ENCODE measurements around the gene LPP. TPM values are rescaled to one million over a fixed set of nuclear protein-coding genes. Genes with fewer than 3 reads are reported as not detected.

Gene LPP
- total RNA-seq, 1 donor = 92.1 TPM

DNA sequence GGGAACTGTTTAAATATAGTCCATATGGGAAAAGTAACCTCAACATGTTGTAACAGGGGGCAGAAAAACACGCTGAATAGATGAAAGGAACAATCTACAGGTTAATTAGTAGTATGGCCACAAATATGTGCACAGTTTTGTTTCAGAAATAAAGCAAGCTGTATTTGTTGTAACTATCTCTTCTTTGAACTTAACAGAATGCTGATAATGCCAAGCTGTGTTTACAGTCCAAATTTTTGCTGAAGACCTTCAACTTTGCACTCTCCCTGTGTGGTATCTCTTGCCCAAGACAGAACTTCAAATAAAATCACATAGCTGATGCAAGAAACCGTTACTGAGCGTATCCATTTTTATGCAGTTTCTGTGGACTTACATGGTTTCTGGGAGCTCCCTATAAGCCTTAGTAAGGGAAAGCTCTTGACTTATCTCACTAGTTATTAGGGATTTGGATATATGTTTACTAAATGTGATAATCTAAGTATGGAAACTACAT lies 592.4 kb downstream of the LPP start:
- no peak overlapping the region for H3K4me3 ChIP-seq (ENCODE audit: low read depth, low read length)
- DNase-seq (ENCODE audit: low read depth) = no peak
- TF ChIP-seq, protein P1, sequence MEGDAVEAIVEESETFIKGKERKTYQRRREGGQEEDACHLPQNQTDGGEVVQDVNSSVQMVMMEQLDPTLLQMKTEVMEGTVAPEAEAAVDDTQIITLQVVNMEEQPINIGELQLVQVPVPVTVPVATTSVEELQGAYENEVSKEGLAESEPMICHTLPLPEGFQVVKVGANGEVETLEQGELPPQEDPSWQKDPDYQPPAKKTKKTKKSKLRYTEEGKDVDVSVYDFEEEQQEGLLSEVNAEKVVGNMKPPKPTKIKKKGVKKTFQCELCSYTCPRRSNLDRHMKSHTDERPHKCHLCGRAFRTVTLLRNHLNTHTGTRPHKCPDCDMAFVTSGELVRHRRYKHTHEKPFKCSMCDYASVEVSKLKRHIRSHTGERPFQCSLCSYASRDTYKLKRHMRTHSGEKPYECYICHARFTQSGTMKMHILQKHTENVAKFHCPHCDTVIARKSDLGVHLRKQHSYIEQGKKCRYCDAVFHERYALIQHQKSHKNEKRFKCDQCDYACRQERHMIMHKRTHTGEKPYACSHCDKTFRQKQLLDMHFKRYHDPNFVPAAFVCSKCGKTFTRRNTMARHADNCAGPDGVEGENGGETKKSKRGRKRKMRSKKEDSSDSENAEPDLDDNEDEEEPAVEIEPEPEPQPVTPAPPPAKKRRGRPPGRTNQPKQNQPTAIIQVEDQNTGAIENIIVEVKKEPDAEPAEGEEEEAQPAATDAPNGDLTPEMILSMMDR (IDR thresholded peaks at IDR 0.05; ENCODE audit: insufficient read depth, low read length) = no peak

DNA sequence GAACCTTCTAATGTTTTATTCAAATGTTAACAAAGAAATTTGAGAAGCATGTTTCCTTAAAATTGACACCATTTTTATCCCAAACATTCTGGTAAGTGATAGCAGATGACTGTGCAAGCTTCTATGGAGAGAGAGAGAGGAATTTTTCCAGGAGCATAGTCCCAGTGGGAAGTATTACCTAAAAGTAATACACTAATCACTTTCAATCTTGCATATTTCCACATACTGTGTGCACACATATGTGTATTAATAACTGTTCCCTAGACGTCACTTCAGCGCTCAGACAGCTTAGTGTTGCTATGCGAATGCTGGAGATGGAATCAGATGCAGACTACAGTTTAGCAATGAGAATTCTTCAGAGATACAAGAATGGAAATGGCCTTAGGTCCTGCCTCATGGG lies 593.5 kb downstream of the LPP start:
- TF ChIP-seq, protein P1 (IDR thresholded peaks at IDR 0.05; ENCODE audit: insufficient read depth, low read length) = no peak
- no peak for DNase-seq (ENCODE audit: low read depth)
- no peak overlapping the region for H3K4me3 ChIP-seq (ENCODE audit: low read depth, low read length)

DNA sequence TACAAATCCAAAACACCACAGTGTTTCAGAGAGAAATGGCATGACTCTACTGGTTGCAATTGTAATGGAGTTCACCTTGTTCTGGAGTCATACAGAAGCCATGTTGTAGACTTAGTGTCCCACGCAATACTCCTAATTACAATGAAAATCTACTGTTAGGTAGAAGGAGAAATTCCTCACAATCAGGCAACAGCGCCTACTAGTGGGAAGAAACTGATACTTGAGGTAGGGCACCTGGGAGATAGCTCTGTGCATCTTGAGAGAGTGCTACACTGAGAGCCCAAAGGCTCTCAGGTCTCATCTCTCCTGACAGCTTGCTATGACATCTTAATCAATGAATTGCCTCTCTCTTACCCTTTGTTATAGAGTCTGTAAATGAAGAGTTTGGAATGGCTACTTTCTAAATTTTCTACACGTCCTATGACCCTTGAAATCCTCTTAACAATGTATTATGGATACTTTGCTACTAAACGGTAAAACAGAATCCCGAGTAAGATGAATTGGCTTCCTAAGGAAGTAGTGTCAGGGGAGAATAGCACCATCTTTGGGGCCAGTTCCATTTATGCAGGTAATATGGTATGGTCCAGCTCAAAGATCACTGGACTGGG lies 595.2 kb downstream of the LPP start:
- DNase-seq (ENCODE audit: low read depth) = no peak
- TF ChIP-seq, protein P1 (IDR thresholded peaks at IDR 0.05; ENCODE audit: insufficient read depth, low read length) = peak; percentile 43
- H3K4me3 ChIP-seq (ENCODE audit: low read depth, low read length) = no peak overlapping the region

DNA sequence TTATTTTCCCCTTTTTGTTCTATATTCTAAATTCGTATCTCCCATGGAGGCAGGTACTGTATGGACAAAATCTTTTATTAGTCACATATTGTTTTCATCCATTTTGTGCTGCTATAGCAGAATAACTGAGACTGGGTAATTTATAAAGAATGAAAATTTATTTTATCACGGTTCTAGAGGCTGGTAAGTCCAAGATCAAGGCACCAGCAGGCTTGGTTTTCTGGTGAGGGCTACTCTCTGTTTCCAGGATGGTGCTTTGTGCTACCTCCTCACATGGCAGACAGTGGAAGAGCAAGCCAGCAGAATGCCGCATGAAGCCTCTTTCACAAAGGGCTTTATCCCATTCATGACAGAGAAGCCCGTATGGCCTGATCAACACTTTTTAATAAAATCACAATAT lies 595.9 kb downstream of the LPP start:
- no peak overlapping the region for H3K4me3 ChIP-seq (ENCODE audit: low read depth, low read length)
- TF ChIP-seq, protein P1 (IDR thresholded peaks at IDR 0.05; ENCODE audit: insufficient read depth, low read length) = no peak
- DNase-seq (ENCODE audit: low read depth) = no peak

DNA sequence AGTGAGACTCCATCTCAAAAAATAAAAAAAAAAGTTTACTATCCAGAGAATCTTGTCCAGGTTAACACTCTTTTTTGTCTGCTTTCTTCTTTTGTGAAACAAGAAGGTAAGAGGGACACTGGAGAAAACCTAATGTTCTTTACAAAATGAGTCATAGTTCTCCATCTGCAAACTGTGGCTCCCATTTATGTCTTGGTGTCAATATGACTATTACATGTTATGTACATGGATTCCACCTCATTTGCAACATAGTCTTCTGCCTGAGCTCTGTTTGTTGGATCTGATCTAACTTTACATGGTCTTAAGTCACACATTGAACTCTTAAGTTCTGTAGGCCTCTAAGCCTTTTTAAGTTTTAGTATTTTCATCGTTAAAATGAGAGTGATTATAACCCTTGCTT lies 596.7 kb downstream of the LPP start:
- DNase-seq (ENCODE audit: low read depth) = no peak
- TF ChIP-seq, protein P1 (IDR thresholded peaks at IDR 0.05; ENCODE audit: insufficient read depth, low read length) = no peak
- H3K4me3 ChIP-seq (ENCODE audit: low read depth, low read length) = no peak overlapping the region

DNA sequence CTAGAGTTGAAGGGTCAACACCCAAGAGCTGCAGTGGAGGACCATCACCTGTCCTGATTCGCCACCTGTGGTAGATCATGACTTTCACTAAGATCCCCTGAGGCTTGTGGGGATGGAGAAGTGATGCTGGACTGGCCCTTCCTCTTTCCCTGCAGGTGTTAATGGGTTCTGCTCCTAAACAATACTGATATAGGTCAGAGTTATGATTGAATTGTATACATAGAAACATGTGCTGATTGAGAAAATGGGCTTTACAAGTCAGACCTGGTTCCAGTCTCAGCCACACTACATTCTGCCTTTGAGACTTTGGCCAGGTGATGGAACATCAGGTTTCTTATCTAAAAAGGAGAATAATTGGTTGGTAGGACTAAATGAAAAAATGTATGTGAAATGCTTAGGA lies 598.9 kb downstream of the LPP start:
- DNase-seq (ENCODE audit: low read depth) = no peak
- TF ChIP-seq, protein P1 (IDR thresholded peaks at IDR 0.05; ENCODE audit: insufficient read depth, low read length) = no peak
- H3K4me3 ChIP-seq (ENCODE audit: low read depth, low read length) = no peak overlapping the region

DNA sequence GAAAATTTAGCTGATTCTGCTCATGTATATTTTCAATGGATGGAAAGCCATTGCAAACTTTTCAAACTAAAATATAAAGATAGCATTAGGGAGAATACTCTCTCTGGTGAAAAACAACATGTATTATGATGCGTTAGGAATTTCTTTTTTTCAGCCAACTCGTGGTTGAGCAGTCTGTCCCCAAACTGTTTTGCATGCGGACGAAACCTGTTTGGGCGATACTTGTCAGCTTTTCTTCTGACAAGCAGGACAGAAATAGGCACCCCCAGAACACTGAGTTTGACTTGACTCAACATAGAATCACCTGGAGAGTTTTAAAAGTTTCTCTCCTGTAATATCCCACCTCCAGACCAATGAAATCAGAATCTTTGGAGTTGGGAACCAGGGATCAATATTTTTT lies 600.3 kb downstream of the LPP start:
- TF ChIP-seq, protein P1 (IDR thresholded peaks at IDR 0.05; ENCODE audit: insufficient read depth, low read length) = no peak
- DNase-seq (ENCODE audit: low read depth) = no peak
- H3K4me3 ChIP-seq (ENCODE audit: low read depth, low read length) = no peak overlapping the region

Measured in fibroblast of the aortic adventitia (primary cell).